Measurements from ENCODE around the gene TFR2. TPM values are rescaled to one million over a fixed set of nuclear protein-coding genes. Genes with fewer than 3 reads are reported as not detected.

Gene TFR2
- total RNA-seq, 1 donor from 2014 or later = 0.34 TPM

DNA sequence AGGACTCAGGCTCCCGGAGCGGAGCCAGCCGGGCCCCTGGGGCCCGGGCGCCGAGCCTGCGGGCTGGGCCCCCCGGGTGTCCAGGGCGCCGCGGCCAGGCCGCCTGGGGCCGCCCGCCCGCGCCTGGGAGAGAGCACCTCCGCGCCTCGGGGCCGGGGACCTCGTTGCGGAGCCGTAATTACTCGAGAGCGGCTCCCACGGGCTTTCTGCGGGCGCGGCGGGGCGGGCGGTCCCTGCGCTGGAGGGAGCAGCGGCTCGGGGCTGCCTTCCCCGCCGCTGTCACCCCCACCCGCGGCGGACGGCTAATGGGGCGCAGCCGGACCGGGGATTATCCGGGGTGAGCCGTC lies 33.7 kb upstream of the TFR2 start:
- H3K27ac ChIP-seq = no peak overlapping the region
- peaks cover 52% of the 10 kb centered on the region for H4K20me1 ChIP-seq (ENCODE audit: low read depth)
- H3K36me3 ChIP-seq = no peaks in the 10 kb centered on the region
- H3K4me1 Mint-ChIP-seq = peaks cover 8% of the 10 kb centered on the region
- peaks cover 31% of the 10 kb centered on the region for H3F3A ChIP-seq (ENCODE audit: low read depth)
- H3K27me3 Mint-ChIP-seq (ENCODE audit: insufficient read depth, low read depth) = peaks cover 6% of the 10 kb centered on the region
- TF ChIP-seq EZH2 (IDR thresholded peaks at IDR 0.05) = no peak
- no peak for TF ChIP-seq EZH2phosphoT487 (IDR thresholded peaks at IDR 0.05)
- TF ChIP-seq, protein P1, sequence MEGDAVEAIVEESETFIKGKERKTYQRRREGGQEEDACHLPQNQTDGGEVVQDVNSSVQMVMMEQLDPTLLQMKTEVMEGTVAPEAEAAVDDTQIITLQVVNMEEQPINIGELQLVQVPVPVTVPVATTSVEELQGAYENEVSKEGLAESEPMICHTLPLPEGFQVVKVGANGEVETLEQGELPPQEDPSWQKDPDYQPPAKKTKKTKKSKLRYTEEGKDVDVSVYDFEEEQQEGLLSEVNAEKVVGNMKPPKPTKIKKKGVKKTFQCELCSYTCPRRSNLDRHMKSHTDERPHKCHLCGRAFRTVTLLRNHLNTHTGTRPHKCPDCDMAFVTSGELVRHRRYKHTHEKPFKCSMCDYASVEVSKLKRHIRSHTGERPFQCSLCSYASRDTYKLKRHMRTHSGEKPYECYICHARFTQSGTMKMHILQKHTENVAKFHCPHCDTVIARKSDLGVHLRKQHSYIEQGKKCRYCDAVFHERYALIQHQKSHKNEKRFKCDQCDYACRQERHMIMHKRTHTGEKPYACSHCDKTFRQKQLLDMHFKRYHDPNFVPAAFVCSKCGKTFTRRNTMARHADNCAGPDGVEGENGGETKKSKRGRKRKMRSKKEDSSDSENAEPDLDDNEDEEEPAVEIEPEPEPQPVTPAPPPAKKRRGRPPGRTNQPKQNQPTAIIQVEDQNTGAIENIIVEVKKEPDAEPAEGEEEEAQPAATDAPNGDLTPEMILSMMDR (IDR thresholded peaks at IDR 0.05) = no peak
- H3K9ac ChIP-seq = no peak overlapping the region
- no peaks in the 10 kb centered on the region for H3K9me3 ChIP-seq (ENCODE audit: low read depth)
- H3K4me1 ChIP-seq = no peaks in the 10 kb centered on the region
- peaks cover 30% of the 10 kb centered on the region for H3K27me3 ChIP-seq
- H3K4me3 ChIP-seq = peak overlapping the region; percentile 100
- H3K36me3 Mint-ChIP-seq = peaks cover 6% of the 10 kb centered on the region
- H3K9me3 Mint-ChIP-seq = no peaks in the 10 kb centered on the region
- H3K27ac Mint-ChIP-seq = no peak overlapping the region
- no peak for DNase-seq (ENCODE audit: low spot score)
- peaks cover 19% of the 10 kb centered on the region for H3K79me2 ChIP-seq (ENCODE audit: low read depth)
- H3K4me3 Mint-ChIP-seq = peak overlapping the region; percentile 97
- H3K4me2 ChIP-seq = peak overlapping the region; percentile 99
- no peak overlapping the region for H2AFZ ChIP-seq (replicated peaks)

DNA sequence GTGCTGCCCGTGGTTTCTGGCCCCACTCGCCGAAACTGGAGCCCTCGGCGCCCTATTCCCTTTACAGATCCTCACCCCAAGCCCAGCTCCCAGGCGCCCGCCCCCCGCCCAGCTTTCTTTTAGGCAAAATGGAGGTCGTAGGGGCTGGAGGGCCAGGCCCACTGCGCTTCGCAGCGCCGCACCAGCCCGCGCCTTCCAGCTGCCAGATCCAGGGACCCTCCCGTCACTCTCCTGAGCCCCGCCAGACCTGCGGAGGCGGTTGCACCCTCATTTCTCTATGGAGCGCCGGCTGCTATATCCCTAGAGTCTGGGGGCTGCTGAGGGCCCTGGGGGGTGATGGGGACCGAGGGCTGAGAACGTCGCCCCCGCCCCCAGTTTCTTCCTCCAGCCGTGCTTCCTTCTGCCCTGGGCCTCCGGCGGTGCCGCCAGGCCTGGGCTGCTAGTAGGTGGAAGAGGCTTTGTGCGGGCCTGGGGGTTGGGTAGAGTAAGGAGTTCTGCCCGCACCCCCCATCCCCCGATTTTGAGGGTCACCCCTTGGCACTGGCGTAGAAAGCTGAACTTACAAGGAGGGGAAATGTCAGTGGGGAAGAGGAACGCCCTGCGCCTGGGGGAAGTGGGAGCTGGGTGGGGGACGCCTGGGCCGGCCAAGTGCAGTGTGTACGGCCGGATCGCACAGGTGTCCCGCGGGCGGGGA lies 33.2 kb upstream of the TFR2 start:
- H3K9me3 ChIP-seq (ENCODE audit: low read depth) = no peaks in the 10 kb centered on the region
- H3K36me3 Mint-ChIP-seq = peaks cover 6% of the 10 kb centered on the region
- no peaks in the 10 kb centered on the region for H3K4me1 ChIP-seq
- peaks cover 8% of the 10 kb centered on the region for H3K4me1 Mint-ChIP-seq
- DNase-seq (ENCODE audit: low spot score) = peak; percentile 68
- H3K27ac Mint-ChIP-seq = peak overlapping the region; percentile 60
- peaks cover 19% of the 10 kb centered on the region for H3K79me2 ChIP-seq (ENCODE audit: low read depth)
- H3K27me3 ChIP-seq = peaks cover 33% of the 10 kb centered on the region
- H3K4me3 Mint-ChIP-seq = peak overlapping the region; percentile 97
- peak overlapping the region; percentile 100 for H3K4me3 ChIP-seq
- H3K9me3 Mint-ChIP-seq = no peaks in the 10 kb centered on the region
- peak overlapping the region; percentile 48 for H3K9ac ChIP-seq
- peaks cover 47% of the 10 kb centered on the region for H4K20me1 ChIP-seq (ENCODE audit: low read depth)
- H3F3A ChIP-seq (ENCODE audit: low read depth) = peaks cover 27% of the 10 kb centered on the region
- H3K27ac ChIP-seq = no peak overlapping the region
- peak overlapping the region; percentile 94 for H2AFZ ChIP-seq (replicated peaks)
- H3K4me2 ChIP-seq = peak overlapping the region; percentile 99
- H3K27me3 Mint-ChIP-seq (ENCODE audit: insufficient read depth, low read depth) = peaks cover 6% of the 10 kb centered on the region
- TF ChIP-seq EZH2phosphoT487 (IDR thresholded peaks at IDR 0.05) (no peak), EZH2 (IDR thresholded peaks at IDR 0.05) (no peak)
- TF ChIP-seq, protein P1 (IDR thresholded peaks at IDR 0.05) = no peak
- no peaks in the 10 kb centered on the region for H3K36me3 ChIP-seq

- H3K27ac ChIP-seq = no peak overlapping the region
- H3K36me3 Mint-ChIP-seq = peaks cover 6% of the 10 kb centered on the region
- peak overlapping the region; percentile 48 for H3K9ac ChIP-seq
Measured at GRCh38 chr7:100673942-100674410, 32.6 kb upstream of the TFR2 start.

More at GRCh38 chr7:100673942-100674410, 32.6 kb upstream of the TFR2 start:
- peak overlapping the region; percentile 97 for H3K4me3 Mint-ChIP-seq
- Histone ChIP-seq H3K4me1 (no peaks in the 10 kb centered on the region), H3K9me3 (ENCODE audit: low read depth) (no peaks in the 10 kb centered on the region), H3K79me2 (ENCODE audit: low read depth) (peaks cover 19% of the 10 kb centered on the region), H3K36me3 (no peaks in the 10 kb centered on the region), H4K20me1 (ENCODE audit: low read depth) (peaks cover 42% of the 10 kb centered on the region), H2AFZ (replicated peaks) (peak overlapping the region; percentile 94), H3K4me2 (peak overlapping the region; percentile 99), H3K27me3 (peaks cover 33% of the 10 kb centered on the region), H3K4me3 (peak overlapping the region; percentile 100), H3F3A (ENCODE audit: low read depth) (peaks cover 21% of the 10 kb centered on the region)
- TF ChIP-seq, protein P1 (IDR thresholded peaks at IDR 0.05) = peak; percentile 16
- no peak for TF ChIP-seq EZH2 (IDR thresholded peaks at IDR 0.05)
- H3K27me3 Mint-ChIP-seq (ENCODE audit: insufficient read depth, low read depth) = peaks cover 6% of the 10 kb centered on the region
- H3K4me1 Mint-ChIP-seq = peaks cover 6% of the 10 kb centered on the region
- no peak overlapping the region for H3K27ac Mint-ChIP-seq
- DNase-seq (ENCODE audit: low spot score) = no peak
- H3K9me3 Mint-ChIP-seq = no peaks in the 10 kb centered on the region

All from neural progenitor cell (in vitro differentiated cells).